GM19099 (cell line): ENCODE measurements around the gene PPFIBP2.

ENCODE experiments used
- POLR2A ChIP-seq: IDR thresholded peaks from 3 replicates; pipeline ENCODE4 v1.6.1; 2011; ENCODE audit warnings: low read depth; ENCODE audit not compliant: insufficient read length; ENCODE audit errors: extremely low read depth

The PPFIBP2 gene

DNA sequence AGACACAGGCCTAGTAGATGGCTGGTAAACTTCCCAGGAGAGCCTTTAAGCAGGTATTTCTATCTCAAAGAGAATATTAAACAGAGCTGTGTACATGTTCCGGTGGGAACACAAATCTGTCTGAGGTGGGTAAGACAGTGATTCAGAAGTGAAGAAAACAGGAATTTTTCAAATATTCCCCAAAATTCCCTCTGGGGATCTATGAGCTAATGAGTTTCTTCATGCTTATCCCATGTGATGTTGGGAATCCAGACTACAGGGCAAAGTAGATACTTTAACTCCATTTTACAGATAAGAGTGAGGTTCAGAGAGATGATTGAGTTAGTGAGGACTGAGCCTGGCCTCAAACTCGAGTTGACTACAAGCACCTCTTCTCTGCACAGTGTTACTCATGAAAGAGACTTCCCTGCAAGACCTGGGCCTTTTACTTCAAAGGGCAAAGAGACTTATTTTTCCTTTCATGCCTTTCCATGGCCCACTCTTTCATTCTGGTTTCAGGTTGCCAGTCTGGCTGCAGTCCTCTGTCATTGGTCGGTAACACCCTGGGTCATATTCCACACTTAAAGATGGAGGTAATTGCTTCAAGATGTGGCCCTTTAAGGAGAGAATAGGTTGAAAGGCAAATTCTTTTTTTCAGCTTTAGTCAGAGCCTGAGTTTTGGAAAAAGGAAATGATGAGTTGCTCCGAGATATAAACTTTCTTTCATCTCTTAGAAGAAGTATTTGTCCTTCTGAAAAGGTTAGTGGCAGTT lies 89.4 kb downstream of the PPFIBP2 start:
- no peak for TF ChIP-seq POLR2A

DNA sequence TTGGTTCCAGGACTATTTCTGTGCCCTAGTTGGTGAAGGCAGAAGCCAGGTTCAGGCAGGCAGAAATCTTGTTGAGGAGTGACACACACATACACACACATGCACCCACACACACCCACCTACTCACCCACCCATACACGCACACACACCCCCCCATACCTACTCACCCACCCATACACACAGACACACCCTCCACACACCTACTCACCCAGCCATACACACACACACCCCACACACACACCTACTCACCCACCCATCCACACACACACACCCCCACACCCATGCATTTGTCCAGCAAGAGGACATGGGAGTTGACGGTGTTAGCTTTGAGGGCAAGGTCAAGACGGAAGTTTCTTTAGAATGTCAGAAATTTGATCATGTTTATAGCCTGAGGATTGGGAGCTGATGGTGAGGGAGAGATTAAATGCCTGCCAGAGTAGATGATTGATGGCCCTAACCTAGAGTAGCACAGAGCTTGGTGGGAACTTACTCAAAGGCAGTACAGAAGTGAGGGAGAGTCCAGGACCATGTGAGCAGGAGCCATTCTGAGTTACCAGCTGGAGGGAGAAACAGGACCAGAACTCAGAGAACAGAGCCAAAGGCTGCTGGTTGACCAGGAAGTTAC lies 90.6 kb downstream of the PPFIBP2 start:
- TF ChIP-seq POLR2A: no peak

DNA sequence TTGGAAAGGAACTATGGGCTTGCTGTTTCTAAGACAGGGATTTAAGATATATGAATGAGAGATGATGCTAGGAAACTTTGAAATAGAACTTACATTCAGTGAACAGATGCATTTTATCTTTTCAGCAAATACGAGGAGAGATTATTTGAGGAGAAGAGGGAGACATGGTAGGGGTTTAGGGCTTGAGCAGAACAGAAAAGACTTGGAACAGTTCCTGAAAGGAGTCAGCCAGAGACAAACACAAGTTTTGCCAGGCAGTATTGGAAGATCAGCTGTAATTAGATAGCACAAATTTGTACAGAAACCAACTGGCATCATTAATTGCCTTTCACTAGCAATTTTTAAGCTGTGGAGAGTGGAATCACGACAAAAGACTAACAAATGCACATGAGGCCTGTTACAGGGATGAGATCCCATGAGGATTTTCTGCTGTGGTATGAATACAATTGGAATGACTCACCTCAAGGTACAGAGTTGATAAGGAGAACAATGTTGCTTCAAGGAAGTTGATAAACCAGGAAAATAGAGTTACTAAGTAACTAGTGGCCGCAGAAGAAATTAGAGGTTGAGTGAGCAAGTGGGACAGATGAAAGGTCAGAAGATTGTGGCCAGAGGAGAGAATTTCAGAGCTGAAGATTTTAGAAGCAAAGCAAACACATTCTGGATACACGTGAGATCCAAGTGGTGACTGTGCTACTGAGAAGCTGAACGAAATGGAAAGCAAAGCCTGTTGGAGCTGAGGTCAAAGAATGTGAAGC lies 91.6 kb downstream of the PPFIBP2 start:
- no peak for TF ChIP-seq POLR2A

DNA sequence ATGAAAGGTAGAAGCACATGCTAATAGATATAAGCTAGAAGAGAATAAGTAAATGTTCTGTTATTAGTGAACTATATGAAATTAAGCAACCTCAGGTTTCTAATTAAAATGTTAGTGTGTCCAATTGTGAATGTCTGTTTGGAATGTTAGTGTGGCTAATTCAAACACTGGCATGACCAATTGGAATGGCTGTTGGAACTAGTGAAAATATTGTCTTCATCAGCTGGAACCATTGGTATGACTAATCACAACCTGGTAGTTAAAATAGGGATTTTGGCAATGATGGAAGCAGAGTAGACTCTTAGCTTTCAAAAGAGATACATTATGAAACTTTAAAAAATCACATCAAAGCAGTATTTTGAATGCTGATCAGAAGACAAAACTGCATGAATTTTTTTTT lies 92.7 kb downstream of the PPFIBP2 start:
- TF ChIP-seq POLR2A: no peak

DNA sequence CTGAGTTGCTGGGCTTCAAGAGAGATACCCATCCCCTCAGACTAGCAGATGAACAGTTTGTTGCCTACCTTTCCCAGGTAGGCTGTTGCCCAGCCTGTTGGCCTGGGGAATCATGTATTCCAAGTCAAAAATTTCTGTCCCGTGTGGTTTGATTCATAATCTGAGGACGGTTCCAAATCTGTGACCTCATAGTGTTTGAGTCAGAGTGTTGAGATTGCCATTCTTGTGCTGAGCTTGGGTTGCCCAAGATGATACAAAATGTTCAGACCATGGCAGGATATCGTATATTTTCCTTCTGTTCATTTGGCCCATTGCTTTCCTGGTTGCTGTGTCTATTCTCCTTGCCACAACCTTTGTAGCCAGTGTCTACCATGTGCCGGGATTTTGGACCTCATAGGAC lies 95.2 kb downstream of the PPFIBP2 start:
- no peak for TF ChIP-seq POLR2A

DNA sequence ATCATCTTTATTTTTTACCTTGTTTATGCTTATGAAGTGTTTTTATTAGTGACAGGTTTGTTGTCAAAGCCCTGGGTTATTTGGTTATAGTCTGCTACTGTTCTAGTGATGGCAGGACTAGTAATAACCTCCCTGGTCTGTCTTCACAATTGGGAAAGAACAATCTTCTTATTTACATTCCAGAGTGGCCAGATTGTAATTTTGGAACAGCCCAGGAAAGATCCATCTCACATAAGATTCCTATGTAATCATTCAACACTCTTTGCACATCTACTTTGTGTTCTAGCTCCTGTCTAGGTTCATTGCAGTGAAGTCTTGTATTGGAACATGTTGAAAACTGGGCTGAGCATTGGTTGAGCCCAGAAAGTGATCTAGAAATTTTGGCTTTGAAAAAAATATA lies 95.7 kb downstream of the PPFIBP2 start:
- no peak for TF ChIP-seq POLR2A

DNA sequence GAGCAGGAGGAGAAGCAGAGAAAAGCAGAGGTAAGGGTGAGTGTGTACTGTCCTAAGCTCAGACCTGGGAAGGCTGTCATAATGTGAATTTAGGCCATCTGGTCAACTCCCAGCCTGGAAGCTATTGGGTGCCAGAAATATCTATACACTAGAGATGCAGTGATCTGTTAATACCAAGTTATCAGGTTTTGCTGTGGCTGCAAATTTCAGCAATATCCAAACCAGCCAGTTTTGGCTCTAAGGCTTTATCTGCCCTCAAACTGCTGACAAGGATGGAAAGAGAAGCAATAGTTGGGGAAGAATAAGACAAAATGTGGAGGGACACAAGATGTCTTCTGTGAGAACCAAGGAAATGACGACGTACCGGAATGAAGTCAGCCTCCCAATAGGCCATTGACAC lies 96.6 kb downstream of the PPFIBP2 start:
- TF ChIP-seq POLR2A: no peak

DNA sequence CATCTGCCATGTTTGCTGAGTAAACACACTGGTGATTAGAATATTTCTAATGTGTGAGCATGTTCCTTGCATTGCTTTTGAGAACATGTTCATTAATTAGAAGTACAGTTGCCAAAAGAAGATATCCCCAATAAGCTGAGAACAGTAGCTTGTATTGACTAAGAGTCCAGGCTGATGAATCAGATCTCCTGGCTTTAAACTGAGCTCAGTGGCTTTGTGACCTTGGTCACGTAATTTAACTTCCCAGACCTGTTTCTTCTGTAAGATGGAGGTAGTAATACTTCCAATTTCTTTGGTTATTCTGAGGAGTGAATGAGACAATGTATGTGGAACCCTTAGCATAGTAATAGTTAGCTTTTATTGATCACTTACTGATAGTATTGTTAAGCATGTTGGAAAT lies 97.6 kb downstream of the PPFIBP2 start:
- no peak for TF ChIP-seq POLR2A

DNA sequence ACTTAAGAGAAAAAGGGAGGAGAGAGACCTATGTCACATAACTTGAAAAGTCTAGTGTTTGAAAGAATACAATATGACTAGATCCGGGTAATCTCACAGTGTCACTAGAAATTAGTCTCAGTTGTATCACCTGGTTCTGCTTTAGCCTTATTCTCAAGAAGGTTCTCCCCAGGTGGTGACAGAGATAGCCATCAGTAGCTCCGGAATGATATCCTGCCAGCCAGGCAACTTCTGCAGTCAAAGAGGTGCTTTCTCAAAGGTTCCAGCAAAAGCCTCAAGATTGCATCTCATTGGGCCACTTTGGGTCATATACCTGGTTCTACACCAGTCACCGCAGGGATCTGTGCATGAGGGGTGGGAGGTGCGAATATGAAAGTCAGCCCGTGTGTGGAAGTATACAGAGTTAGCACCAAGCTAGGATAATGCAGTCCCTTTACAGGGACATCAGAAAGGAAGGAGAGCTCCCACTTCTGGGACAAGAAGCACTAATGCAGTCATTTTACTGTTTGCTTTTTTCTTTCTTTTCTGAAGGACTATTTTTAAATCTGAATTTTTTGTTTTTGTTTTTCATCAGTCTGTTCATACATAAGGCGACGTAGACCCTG lies 98.4 kb downstream of the PPFIBP2 start:
- TF ChIP-seq POLR2A: no peak

DNA sequence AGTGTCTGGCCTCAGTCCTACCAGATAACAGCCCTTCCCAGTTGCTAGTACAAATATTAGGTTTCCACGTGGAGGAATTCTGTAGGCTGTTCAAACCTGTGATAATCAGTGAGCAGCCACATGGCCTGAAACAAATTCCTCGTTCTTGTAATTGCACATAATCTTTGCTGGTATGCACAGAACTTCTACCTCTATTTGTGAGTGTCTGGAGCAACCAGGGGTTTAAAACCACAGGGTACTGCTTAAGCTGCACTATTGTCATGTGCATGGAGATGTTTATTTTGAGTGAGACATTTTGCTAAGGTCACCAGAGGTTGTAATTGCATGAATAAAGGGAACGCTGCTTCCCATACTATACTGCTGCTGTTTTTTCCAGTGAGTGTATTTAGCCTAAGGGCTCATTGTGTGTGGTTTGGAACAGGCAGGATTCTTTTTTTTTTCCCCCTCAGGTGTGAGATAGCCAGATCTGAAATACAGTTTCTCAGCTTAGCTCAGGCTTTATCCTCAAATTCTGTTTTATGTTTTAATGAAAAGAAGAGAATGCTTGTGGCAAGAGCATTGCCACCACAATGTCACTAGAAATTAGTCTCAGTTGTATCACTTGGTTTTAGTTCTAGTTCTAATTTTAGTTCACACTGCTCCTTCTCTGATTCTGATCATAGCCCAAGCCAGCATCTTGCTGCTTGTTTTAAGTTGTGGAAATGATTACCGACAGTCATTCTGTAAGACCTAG lies 99.0 kb downstream of the PPFIBP2 start:
- TF ChIP-seq POLR2A: no peak

DNA sequence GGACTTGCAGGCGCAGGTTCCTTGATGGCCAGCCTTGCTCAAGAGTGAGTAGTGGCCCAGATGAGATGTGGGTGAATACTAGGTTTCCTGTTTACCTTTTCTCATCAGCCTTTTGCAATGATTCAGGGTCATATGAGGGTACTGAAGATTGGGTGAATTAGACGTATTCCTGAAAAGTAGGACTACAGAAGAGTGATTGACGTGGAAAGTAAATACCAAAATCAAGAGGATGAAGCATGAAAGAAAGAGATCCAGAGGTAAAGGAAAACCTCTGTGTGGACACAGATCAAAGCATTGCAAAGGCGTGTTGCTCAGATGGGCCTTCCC lies 99.6 kb downstream of the PPFIBP2 start:
- no peak for TF ChIP-seq POLR2A

DNA sequence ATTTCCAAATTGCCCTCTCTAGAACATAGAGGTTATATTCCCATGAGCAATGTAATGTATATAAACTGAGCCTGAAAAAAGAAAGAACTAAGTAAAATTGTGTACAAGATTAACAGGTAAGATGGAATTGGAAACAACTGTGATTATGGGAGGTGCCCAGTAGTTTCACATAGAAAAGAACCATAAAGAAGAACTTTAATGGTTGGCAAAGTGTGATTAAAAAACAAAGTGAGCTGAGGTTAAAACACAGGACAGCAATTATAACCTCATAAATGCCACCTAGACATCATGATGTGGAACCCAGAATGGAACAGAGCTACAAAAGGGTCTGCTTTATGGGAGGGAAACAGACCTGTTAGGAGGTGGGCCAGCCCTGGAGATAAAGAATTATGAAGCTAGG lies 100.9 kb downstream of the PPFIBP2 start:
- no peak for TF ChIP-seq POLR2A

DNA sequence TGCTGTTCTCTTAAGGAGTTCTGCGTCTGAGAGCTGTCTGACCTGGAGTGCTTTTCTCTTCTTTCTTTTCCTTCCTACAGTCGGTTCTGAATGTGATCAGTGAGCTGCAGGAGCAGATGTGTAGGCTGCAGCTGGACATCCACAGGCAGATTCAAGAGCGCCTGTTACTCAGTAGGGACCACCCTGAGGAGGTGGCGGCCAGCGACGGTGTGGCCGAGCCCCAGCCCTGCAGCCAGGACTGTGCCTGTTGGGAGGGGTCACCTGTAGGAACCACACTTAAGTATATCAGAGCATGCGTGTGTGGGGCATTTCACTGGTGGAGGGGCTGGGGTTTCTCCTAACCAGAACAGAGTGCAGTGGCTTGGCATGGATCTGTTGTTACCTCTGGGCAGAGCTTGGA lies 103.2 kb downstream of the PPFIBP2 start:
- TF ChIP-seq POLR2A: no peak

DNA sequence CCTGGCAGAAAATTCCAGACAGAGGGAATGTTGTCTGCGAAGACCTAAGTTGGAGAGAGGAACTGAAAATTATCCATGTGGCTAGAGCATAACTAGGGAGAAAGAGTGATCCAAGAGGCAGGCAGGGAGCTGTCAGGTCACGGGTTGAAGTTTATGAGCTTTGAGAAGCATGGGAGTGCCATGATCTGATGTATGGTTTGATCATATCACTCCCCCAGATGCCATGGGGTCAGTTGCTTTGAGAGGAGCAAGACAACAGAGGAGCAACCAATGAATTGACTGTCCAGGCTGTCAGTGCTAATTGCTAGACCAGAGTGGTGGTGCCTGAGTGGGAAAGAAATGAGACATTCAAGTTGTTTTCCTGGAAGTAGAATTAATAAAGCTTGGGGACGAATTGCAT lies 105.5 kb downstream of the PPFIBP2 start:
- no peak for TF ChIP-seq POLR2A

DNA sequence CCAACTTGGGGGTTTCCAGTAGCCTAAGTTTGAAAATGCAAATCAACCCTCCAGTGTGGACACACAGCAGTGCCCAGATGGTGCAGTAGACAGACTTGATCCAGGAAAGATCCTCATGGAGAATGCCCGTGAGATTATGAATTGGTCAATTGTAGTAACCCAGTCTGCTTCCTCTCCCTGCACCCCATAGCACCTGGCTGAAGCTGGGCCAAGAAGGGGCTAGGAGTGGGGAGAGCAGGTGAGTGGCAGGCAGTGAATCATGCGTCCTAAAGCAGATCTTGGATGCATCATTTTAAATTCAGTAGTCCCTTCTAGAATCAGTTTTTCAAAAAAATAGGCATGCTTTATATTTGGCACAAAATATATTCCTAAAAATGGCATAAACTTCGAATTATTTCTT lies 107.3 kb downstream of the PPFIBP2 start:
- no peak for TF ChIP-seq POLR2A
